GM21619 (cell line): ENCODE measurements around the gene LAMC1.

Experiments used
- ATAC-seq: cut with Tn5 transposase; IDR thresholded peaks from one replicate; pipeline ENCODE4 v1.9.1; 2021; ENCODE audit not compliant: unreplicated experiment

The LAMC1 gene

DNA sequence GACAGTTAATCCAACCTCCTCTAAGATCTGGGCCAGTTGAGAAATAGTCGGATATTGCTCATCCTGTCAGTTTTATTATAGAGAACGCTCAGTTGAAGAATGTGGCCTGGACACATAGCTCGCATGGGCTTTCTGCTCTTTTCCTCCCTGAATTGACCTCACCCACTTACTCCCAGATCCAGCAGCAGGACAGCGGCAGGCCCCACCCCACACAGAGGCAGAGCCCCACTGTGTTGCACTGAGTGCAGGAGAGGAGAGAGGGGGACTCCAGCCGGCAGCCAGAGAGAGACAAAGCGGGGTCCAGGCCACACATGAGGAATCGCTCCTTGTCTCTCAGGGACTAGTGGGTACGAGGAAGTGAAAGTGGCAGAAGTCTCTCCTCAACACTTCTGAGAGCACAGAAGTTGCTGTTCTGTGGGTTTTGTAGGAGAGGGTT lies 78.6 kb downstream of the LAMC1 start:
- ATAC-seq, result no peak

GRCh38 chr1:183103147-183103546 lies 79.9 kb downstream of the LAMC1 start:
- no peak for ATAC-seq

DNA sequence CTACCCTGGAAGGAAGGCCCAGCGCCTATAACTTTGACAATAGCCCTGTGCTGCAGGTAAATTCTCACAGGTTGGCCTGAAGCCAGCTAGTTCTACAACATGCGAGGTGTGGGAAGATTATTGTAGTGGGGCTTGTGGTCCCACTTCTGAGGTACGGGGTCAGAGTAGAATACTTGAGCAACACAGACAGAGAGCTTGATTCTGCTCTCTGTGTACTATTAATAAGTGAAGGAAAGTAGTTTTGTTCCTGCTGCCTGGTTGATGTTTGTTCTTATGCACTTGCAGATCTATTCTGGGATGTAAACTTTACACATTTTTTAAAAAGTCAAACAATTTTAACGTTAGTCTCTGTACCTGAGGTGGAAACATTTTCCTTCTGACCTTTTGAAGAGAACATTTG lies 80.4 kb downstream of the LAMC1 start:
- no peak for ATAC-seq

- no peak for ATAC-seq
These were observed 82.2 kb downstream of the LAMC1 start for GRCh38 chr1:183105449-183105848.

GRCh38 chr1:183106166-183106565 lies 82.9 kb downstream of the LAMC1 start:
- ATAC-seq, result no peak

GRCh38 chr1:183106746-183107145 lies 83.5 kb downstream of the LAMC1 start:
- no peak for ATAC-seq

- no peak for ATAC-seq
These were observed 87.2 kb downstream of the LAMC1 start for GRCh38 chr1:183110326-183110880.

DNA sequence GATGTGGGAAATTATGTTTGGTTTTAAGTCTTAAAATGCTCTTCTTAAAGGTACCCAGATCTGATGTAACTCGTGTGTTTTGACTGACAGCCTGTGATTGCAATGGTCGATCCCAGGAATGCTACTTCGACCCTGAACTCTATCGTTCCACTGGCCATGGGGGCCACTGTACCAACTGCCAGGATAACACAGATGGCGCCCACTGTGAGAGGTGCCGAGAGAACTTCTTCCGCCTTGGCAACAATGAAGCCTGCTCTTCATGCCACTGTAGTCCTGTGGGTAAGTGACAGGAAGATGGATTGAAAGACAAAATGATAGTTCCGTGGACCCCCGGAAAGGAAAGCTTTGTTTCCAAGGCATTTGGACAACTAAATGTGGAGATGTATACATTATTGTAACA lies 91.2 kb downstream of the LAMC1 start:
- no peak for ATAC-seq

DNA sequence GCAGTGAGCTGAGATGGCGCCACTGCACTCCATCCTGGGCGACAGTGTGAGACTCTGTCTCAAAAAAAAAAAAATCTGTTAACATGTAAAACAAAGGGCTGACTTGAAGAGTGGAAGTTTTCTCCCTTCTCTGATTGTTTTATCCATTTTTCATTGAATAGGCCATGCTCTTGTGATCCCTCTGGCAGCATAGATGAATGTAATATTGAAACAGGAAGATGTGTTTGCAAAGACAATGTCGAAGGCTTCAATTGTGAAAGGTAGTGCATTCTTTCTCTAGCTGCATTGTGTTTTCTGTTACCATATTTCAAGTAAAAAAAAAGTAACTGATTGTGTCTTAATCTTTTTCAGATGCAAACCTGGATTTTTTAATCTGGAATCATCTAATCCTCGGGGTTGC lies 93.2 kb downstream of the LAMC1 start:
- ATAC-seq, result no peak

GRCh38 chr1:183121609-183122008 lies 98.4 kb downstream of the LAMC1 start:
- ATAC-seq, result no peak

- no peak for ATAC-seq
These were observed 101.0 kb downstream of the LAMC1 start for GRCh38 chr1:183124259-183124658.

- ATAC-seq, result no peak
These were observed 102.2 kb downstream of the LAMC1 start for GRCh38 chr1:183125279-183125999.

- ATAC-seq, result no peak
These were observed 102.8 kb downstream of the LAMC1 start for GRCh38 chr1:183126000-183126366.

GRCh38 chr1:183126528-183126927 lies 103.3 kb downstream of the LAMC1 start:
- no peak for ATAC-seq

- no peak for ATAC-seq
These were observed 106.9 kb downstream of the LAMC1 start for GRCh38 chr1:183129921-183130690.

GRCh38 chr1:183131166-183131565 lies 107.9 kb downstream of the LAMC1 start:
- no peak for ATAC-seq

DNA sequence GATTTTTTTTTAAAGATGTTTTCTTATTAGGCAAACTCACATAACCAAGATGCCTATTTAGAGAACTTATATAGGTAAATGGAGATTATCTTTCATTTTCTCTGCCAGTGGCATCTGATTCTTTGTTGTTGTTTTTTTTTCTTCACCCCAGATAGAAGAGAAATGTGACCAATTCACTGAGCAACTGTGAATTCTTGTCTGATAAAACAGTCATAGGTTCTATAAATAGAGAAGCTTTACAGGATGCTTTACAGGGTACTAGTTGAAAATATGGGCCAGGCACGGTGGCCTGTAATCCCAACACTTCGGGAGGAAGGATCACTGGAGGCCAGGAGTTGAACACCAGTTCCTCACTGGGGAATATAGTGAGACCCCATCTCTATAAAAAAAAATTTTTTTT lies 112.1 kb downstream of the LAMC1 start:
- ATAC-seq, result no peak

- no peak for ATAC-seq
These were observed 114.6 kb downstream of the LAMC1 start for GRCh38 chr1:183137782-183138181.

DNA sequence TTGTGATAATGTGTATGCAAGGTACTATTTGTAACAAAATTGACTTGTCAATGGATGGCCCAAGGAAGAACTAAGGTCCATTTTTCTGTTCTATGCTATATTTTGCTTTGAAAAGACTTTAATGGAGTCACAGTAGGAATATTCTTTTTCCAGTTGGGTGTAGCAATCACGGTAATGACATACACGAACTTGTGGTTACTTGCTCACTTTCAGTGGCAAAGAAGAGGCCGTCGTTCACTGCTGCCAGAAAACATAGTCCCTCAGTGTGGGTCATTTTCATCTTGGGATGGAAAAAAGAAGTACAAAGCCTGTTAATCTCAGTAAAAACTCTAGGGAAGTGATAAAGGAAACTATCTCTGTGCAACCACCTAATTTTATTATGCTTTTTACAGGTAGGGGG lies 115.1 kb downstream of the LAMC1 start:
- no peak for ATAC-seq

GRCh38 chr1:183139281-183139942 lies 116.2 kb downstream of the LAMC1 start:
- ATAC-seq, result no peak

DNA sequence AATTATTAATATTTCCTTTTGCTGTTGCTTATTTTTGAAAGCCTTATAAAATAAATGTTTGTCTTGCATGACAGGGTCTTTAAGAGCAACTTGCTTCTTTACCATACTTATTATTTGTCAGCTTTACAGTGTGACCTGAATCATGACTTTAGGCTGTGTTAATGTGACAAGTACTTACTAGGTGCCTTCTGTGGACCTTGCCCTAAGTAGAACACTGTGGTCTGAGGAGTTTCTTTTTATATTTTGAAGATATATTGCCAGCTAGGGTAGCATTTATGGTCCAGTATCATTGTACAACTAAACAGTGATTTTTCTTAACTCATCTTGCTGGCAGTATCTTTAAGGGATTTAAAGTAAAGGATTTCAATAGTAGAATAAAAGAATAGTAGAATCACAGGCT lies 117.4 kb downstream of the LAMC1 start:
- ATAC-seq, result no peak

GRCh38 chr1:183142171-183142570 lies 119.0 kb downstream of the LAMC1 start:
- no peak for ATAC-seq
